HUES64 (cell line): ENCODE measurements around the gene PPP1R16B.

Experiments
- H3K27ac ChIP-seq: 2 replicates; pipeline ENCODE4 v1.7.0; 2013; ENCODE audit warnings: low read depth, low read length, inconsistent platforms
- H3K27me3 ChIP-seq: 2 replicates; pipeline ENCODE4 v1.6.1; 2013; ENCODE audit warnings: mild to moderate bottlenecking, low read length; ENCODE audit not compliant: insufficient read depth
- H3K36me3 ChIP-seq: 2 replicates; pipeline ENCODE4 v1.6.1; 2013; ENCODE audit warnings: mild to moderate bottlenecking, low read length; ENCODE audit not compliant: insufficient read depth
- H3K4me1 ChIP-seq: 2 replicates; pipeline ENCODE4 v1.6.1; 2013; ENCODE audit warnings: mild to moderate bottlenecking, low read length, moderate library complexity; ENCODE audit not compliant: insufficient read depth
- H3K4me3 ChIP-seq: 2 replicates; pipeline ENCODE4 v1.5.1; 2013; ENCODE audit warnings: mild to moderate bottlenecking, low read length, moderate library complexity
- H3K9ac ChIP-seq: 2 replicates; pipeline ENCODE4 v1.6.1; 2013; ENCODE audit warnings: mild to moderate bottlenecking, low read depth, low read length
- H3K9me3 ChIP-seq: 2 replicates; pipeline ENCODE4 v1.6.1; 2013; ENCODE audit warnings: low read depth, low read length; ENCODE audit not compliant: insufficient read depth
- WGBS: fragments of 150-250, 120-280 bp; methylation state at CpG from one replicate; pipeline ENCODE4 v1.1.7; 2013; ENCODE audit warnings: missing lambda C conversion rate; 5-methylcytosine and 5-hydroxymethylcytosine counted together

The PPP1R16B gene

GRCh38 chr20:38840053-38840893 lies 34.8 kb downstream of the PPP1R16B start:
- Histone ChIP-seq H3K9ac (no peak overlapping the region), H3K27ac (no peak overlapping the region), H3K4me1 (peaks cover 12% of the 10 kb centered on the region; the same call in 1 of the 2 replicates), H3K27me3 (no peaks in the 10 kb centered on the region), H3K4me3 (no peak overlapping the region), H3K36me3 (no peaks in the 10 kb centered on the region), H3K9me3 (no peaks in the 10 kb centered on the region)
- 91% methylated on average over 14 of the region's 14 CpGs for WGBS

GRCh38 chr20:38840894-38841470 lies 35.5 kb downstream of the PPP1R16B start:
- Histone ChIP-seq H3K27me3 (no peaks in the 10 kb centered on the region), H3K4me3 (no peak overlapping the region), H3K4me1 (peaks cover 12% of the 10 kb centered on the region; the same call in 1 of the 2 replicates), H3K36me3 (no peaks in the 10 kb centered on the region), H3K9me3 (no peaks in the 10 kb centered on the region), H3K27ac (no peak overlapping the region), H3K9ac (no peak overlapping the region)
- 96% methylated on average over 7 of the region's 8 CpGs for WGBS

GRCh38 chr20:38841570-38841969 lies 36.1 kb downstream of the PPP1R16B start:
- Histone ChIP-seq H3K9ac (no peak overlapping the region), H3K9me3 (no peaks in the 10 kb centered on the region), H3K4me1 (peaks cover 12% of the 10 kb centered on the region; the same call in 1 of the 2 replicates), H3K36me3 (no peaks in the 10 kb centered on the region), H3K27me3 (no peaks in the 10 kb centered on the region), H3K27ac (no peak overlapping the region), H3K4me3 (no peak overlapping the region)
- WGBS = 93% methylated on average over 2 of the region's 2 CpGs

- Histone ChIP-seq H3K36me3 (no peaks in the 10 kb centered on the region), H3K27ac (no peak overlapping the region; the same call in 1 of the 2 replicates), H3K4me3 (no peak overlapping the region), H3K27me3 (no peaks in the 10 kb centered on the region), H3K9ac (no peak overlapping the region), H3K4me1 (peaks cover 12% of the 10 kb centered on the region; the same call in 1 of the 2 replicates), H3K9me3 (no peaks in the 10 kb centered on the region)
- 94% methylated on average over 1 of the region's 1 CpG for WGBS
These were observed 36.5 kb downstream of the PPP1R16B start for GRCh38 chr20:38842026-38842425.

GRCh38 chr20:38842558-38842981 lies 37.1 kb downstream of the PPP1R16B start:
- H3K9me3 ChIP-seq = no peaks in the 10 kb centered on the region
- no peak overlapping the region for H3K9ac ChIP-seq
- H3K36me3 ChIP-seq = no peaks in the 10 kb centered on the region
- H3K27ac ChIP-seq = no peak overlapping the region
- peaks cover 12% of the 10 kb centered on the region; the same call in 1 of the 2 replicates for H3K4me1 ChIP-seq
- H3K4me3 ChIP-seq = no peak overlapping the region
- WGBS = 92% methylated on average over 1 of the region's 1 CpG
- H3K27me3 ChIP-seq = no peaks in the 10 kb centered on the region

GRCh38 chr20:38843346-38843745 lies 37.8 kb downstream of the PPP1R16B start:
- H3K4me3 ChIP-seq = no peak overlapping the region
- H3K9me3 ChIP-seq = no peaks in the 10 kb centered on the region
- H3K27me3 ChIP-seq = no peaks in the 10 kb centered on the region
- no peaks in the 10 kb centered on the region for H3K36me3 ChIP-seq
- 88% methylated on average over 3 of the region's 3 CpGs for WGBS
- H3K4me1 ChIP-seq = peaks cover 12% of the 10 kb centered on the region; the same call in 1 of the 2 replicates
- no peak overlapping the region for H3K9ac ChIP-seq
- H3K27ac ChIP-seq = no peak overlapping the region

- WGBS = 91% methylated on average over 4 of the region's 4 CpGs
- H3K27ac ChIP-seq = no peak overlapping the region
These were observed 39.5 kb downstream of the PPP1R16B start for GRCh38 chr20:38844963-38845362.

GRCh38 chr20:38847840-38848239 lies 42.3 kb downstream of the PPP1R16B start:
- Histone ChIP-seq H3K9ac (no peak overlapping the region), H3K36me3 (no peaks in the 10 kb centered on the region), H3K27me3 (no peaks in the 10 kb centered on the region), H3K4me1 (peaks cover 6% of the 10 kb centered on the region; the same call in 1 of the 2 replicates), H3K4me3 (no peak overlapping the region), H3K9me3 (no peaks in the 10 kb centered on the region), H3K27ac (no peak overlapping the region)
- WGBS = 100% methylated on average over 1 of the region's 1 CpG

More at GRCh38 chr20:38844963-38845362, 39.5 kb downstream of the PPP1R16B start:
- Histone ChIP-seq H3K4me3 (no peak overlapping the region), H3K27me3 (no peaks in the 10 kb centered on the region), H3K9ac (no peak overlapping the region), H3K9me3 (no peaks in the 10 kb centered on the region), H3K4me1 (peaks cover 12% of the 10 kb centered on the region; the same call in 1 of the 2 replicates), H3K36me3 (no peaks in the 10 kb centered on the region)

GRCh38 chr20:38853759-38854158 lies 48.3 kb downstream of the PPP1R16B start:
- no peaks in the 10 kb centered on the region for H3K36me3 ChIP-seq
- H3K4me3 ChIP-seq = no peak overlapping the region
- no peak overlapping the region for H3K9ac ChIP-seq
- H3K27ac ChIP-seq = no peak overlapping the region
- H3K9me3 ChIP-seq = no peaks in the 10 kb centered on the region
- WGBS = 95% methylated on average over 8 of the region's 8 CpGs
- no peaks in the 10 kb centered on the region for H3K27me3 ChIP-seq
- H3K4me1 ChIP-seq = no peaks in the 10 kb centered on the region

- WGBS = 91% methylated on average over 3 of the region's 3 CpGs
These were observed 49.2 kb downstream of the PPP1R16B start for GRCh38 chr20:38854654-38855066.

GRCh38 chr20:38855356-38855755 lies 49.9 kb downstream of the PPP1R16B start:
- Histone ChIP-seq H3K9ac (no peak overlapping the region), H3K9me3 (no peaks in the 10 kb centered on the region), H3K27me3 (no peaks in the 10 kb centered on the region), H3K36me3 (no peaks in the 10 kb centered on the region), H3K4me1 (no peaks in the 10 kb centered on the region), H3K4me3 (no peak overlapping the region), H3K27ac (no peak overlapping the region)
- 87% methylated on average over 5 of the region's 5 CpGs for WGBS

More at GRCh38 chr20:38854654-38855066, 49.2 kb downstream of the PPP1R16B start:
- Histone ChIP-seq H3K4me3 (no peak overlapping the region), H3K27me3 (no peaks in the 10 kb centered on the region), H3K4me1 (no peaks in the 10 kb centered on the region), H3K27ac (no peak overlapping the region), H3K36me3 (no peaks in the 10 kb centered on the region), H3K9ac (no peak overlapping the region), H3K9me3 (no peaks in the 10 kb centered on the region)
